GM12875 (cell line): ENCODE data around the gene AKT1.

ENCODE experiments used
- H3K4me3 ChIP-seq: one replicate; pipeline ENCODE4 v1.5.1; 2011; ENCODE audit warnings: low read depth, low read length, control low read depth
- TF ChIP-seq, protein P1 (sequence below): IDR thresholded peaks from 2 replicates; pipeline ENCODE4 v1.5.1; 2011; ENCODE audit warnings: low read depth, mild to moderate bottlenecking, control low read depth, inconsistent platforms, low read length, moderate library complexity, borderline replicate concordance; ENCODE audit not compliant: insufficient read depth

Gene AKT1

DNA sequence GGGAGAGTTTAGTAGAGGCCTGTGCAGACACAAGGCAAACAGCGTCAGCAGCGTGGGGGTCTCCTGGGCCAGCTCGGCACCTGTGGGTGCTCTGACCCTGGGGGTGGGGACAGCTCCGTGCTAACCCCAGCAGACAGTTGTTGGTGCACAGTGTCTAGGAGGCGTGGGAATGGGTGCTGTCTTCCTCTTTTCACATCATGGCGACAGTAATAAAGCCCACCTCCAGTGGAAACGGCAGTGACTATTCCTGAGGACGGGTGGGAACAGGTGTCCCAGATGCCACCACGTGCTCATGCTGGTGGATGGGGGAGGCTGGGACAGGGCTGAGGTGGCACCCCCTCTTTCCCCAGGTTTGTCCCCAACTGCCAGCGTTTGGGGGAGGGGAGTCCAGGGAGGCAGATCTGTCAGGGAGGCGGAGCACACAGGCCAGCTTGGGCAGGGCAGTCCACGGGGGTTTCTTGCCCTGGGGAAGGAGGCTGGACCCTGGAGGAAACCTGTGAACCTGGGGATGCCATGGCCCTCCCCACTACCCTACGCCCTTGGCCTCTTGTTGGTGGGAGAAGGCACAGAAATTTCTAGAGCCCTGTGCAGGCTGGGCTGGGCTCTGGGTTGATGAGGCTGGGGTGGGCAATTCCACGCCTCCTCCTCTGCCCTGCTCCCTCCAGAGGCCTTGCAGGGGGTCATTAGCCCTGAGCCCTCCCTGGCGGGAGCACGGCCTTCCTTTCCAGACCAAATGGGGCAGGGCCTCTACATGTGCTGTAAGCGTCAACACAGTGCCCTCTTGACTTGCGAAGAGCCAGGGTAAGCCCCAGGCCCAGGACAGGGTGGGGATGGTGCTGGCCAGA, 9.2 kb upstream of the AKT1 start:
- no peak overlapping the region for H3K4me3 ChIP-seq

GRCh38 chr14:104803912-104804410, 8.4 kb upstream of the AKT1 start:
- TF ChIP-seq, protein P1, sequence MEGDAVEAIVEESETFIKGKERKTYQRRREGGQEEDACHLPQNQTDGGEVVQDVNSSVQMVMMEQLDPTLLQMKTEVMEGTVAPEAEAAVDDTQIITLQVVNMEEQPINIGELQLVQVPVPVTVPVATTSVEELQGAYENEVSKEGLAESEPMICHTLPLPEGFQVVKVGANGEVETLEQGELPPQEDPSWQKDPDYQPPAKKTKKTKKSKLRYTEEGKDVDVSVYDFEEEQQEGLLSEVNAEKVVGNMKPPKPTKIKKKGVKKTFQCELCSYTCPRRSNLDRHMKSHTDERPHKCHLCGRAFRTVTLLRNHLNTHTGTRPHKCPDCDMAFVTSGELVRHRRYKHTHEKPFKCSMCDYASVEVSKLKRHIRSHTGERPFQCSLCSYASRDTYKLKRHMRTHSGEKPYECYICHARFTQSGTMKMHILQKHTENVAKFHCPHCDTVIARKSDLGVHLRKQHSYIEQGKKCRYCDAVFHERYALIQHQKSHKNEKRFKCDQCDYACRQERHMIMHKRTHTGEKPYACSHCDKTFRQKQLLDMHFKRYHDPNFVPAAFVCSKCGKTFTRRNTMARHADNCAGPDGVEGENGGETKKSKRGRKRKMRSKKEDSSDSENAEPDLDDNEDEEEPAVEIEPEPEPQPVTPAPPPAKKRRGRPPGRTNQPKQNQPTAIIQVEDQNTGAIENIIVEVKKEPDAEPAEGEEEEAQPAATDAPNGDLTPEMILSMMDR = no peak
- H3K4me3 ChIP-seq = no peak overlapping the region

More for the DNA sequence above, 9.2 kb upstream of the AKT1 start:
- TF ChIP-seq, protein P1 = no peak

GRCh38 chr14:104803280-104803911, 7.8 kb upstream of the AKT1 start:
- H3K4me3 ChIP-seq = no peak overlapping the region
- TF ChIP-seq, protein P1 = no peak

DNA sequence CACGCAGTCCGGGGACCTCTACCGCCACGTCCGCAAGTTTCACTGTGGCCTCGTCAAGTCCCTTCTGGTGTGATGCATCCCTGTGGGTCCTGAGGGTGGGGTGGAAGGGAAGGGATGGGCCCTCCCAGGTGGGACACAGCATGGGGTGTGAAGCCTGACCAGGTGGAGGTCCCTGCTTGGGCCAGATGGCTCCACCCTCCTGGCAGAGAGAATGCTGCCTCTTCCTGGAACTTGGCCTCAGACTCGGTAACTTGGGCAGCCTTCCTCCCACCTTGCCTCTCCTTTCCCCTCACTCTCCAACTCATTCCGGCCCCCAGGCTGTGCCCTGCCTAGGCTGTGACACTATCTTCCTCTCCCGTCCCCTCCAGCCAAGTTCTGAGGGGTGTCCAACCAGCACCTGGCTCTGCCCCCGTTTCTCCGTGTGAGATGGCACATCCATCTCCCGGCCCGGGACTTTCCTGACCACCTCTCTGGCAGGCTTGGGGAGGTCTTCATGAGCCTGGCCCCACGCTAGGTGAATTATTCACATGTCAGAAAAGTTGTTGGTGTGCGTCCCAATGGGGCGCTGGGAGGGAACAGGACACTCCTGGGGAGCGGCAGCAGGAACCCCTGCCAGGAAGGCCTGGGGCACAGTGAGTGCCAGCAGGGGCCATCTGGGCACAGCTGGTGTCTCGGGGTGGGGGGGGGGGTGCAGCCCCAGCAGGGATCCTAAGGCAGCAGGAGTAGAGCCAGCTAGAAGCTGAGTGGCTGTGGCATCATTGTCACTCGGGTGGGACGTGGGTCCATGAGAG, 7.0 kb upstream of the AKT1 start:
- TF ChIP-seq, protein P1 = no peak
- no peak overlapping the region for H3K4me3 ChIP-seq

DNA sequence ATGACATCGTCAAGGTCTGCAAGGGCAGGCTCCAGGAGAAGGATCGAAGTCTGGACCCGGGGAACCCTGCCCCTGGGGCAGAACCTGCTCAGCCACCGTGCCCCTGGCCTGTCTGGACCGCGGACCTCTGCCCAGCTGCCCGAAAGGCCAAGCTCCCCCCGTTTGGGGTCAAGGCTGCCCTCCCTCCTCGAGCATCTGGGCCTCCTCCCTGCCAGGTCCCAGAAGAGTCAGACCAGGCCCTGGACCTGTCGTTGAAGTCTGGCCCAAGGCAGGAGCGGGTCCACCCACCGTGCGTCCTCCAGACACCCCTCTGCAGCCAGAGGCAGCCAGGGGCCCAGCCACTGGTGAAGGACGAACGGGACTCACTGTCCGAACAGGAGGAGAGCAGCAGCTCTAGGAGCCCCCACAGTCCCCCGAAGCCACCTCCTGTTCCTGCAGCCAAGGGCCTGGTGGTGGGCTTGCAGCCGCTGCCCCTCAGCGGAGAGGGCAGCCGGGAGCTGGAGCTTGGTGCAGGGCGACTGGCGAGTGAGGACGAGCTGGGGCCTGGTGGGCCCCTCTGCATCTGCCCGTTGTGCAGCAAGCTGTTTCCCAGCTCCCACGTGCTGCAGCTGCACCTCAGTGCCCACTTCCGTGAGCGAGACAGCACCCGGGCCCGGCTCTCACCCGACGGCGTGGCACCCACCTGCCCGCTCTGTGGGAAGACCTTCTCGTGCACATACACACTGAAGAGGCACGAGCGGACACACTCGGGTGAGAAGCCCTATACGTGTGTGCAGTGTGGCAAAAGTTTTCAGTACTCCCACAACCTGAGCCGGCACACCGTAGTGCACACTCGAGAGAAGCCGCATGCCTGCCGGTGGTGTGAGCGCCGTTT, 6.2 kb upstream of the AKT1 start:
- TF ChIP-seq, protein P1 = no peak
- H3K4me3 ChIP-seq = peak overlapping the region; percentile 57
